GM18526 (cell line): Measurements from ENCODE around the gene AOX1.

ENCODE experiments used
- POLR2A ChIP-seq: IDR thresholded peaks from 3 replicates; pipeline ENCODE4 v1.6.1; 2011; ENCODE audit not compliant: insufficient read length; ENCODE audit errors: extremely low read depth

The AOX1 gene

DNA sequence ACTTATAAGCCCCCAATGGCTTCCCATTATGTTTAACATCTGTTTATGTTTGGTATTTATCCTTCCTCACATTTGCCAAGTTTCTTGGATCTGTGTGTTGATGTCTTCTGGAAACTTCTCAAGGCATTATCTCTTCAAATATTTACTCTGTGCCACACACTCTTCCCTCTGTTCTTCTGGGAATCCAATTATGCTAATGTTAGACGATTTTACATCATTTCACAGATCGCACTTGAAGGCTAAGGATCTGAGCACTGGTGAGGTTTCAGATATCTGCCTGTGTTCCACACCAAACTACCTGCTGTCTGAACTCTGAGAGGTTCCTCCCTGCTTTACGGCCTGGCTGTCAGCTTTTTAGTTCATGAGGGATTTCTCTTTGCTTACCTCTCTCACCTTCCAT, 10.1 kb downstream of the AOX1 start:
- no peak for TF ChIP-seq POLR2A

DNA sequence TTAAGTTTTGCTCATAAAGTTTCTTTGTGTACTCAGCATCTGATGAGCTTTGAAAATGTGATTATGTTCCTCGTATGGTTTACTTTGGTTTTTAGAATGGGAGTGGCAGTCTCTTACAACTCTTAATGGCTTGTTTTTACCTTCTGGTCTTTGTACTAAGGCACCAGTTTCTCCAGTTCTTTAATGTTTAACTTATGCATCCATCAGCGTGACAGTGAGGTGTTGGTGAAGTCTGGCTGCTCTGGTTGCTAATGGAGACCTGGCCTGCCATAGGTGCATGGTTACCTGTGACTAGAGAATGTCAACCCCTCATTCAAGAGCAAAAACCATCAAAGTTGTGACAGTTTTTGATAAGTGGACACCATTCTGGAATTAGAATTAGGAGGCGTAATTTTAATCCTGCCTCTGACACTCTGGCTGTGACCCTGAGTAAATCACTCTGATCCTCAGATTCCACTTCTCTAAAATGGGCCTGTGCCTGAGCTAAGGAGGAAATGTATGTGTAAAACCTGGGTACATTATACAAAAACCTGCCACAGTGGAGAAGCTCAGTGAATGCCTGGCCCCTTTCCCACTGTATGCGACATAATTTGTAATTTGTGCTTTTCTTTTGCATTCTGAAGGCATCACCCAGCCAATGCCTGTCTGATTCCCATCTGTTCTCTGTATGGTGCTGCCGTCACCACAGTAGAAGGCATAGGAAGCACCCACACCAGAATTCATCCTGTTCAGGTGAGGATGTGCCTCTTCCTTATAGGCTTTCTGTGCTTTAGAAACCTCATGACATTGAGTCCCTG, 11.2 kb downstream of the AOX1 start:
- TF ChIP-seq POLR2A = no peak

DNA sequence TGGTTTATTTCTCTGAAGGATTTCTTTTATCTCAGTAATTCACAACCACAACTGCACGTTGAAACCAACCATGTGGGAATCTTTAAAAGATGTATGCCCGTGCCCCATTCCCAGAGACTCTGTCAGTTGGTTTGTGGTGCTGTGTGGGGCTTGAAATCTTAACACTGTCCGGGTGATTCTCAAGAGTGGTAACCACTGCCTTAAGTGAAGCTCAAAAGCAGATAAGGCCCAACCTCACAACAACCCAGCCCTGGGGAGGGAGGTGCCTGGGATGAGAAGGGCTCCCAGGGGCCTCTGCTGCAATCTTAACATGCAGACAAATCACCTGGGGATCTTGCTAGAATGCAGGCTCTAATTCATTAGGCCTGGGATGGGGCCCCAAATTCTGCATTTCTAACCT, 13.4 kb downstream of the AOX1 start:
- no peak for TF ChIP-seq POLR2A

DNA sequence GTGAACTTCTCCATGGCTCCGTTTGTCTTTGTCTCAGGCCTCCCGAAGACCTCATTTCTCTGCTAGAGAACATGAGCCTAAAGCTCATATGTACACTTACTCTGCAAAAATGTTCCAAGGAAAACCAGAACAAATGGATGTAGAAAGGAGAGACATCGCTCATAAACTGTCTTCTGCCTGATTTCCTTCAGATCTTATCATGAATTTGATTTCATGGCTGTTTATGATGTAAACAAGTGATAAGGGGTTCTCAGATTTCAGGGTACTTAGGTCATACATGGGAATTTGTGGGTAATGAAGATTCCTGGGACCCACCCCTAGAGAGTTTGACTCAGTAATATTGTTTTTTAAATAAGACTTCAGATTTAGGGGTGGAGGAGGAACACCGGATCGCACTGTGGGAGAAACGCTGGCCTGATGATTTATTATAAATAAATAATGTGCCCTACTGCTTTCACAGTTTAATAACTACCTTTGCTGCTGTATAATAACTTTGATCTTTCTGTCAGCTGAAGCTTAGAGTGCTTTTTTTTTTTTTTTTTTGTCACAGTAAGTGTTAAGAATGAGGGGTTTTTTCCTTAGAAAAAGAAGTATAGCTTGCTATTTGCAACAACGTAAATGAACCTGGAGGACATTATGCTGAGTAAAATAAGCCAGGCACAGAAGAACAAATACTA, 14.9 kb downstream of the AOX1 start:
- no peak for TF ChIP-seq POLR2A

DNA sequence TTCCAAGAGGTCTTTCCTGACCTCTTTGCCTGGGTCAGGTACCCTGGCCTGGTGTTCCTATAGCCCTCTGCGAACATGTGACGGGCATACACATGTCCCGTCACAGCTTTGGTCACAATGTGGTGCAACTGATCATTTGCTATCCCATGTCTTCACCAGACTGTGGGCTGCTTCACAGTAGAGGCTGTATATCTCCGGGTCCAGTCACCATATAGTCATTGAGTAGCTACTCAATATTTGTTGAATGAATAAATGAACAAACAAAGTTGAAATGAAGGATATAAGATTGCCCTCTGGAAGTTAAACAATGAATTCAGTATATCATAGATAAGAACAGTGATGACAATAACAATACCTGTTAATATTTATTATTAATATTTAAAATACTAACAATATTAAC, 16.8 kb downstream of the AOX1 start:
- no peak for TF ChIP-seq POLR2A

DNA sequence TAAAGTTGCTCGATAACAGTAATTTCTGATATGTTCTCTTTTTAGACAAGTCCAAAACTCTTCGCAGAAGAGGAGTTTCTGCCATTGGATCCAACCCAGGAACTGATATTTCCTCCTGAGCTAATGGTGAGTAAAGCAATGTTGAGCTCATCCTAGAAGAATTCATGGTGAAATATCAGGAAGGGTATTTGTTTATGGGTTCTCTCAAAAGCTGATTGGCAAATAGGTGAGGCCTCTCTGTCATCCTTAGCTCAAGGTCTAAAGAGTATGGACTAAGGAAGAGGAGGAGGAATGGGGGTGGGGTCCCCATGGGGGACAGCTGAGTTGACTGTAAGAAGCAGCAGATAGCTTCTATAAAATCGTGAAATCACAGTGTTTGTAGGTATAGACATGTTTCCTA, 18.2 kb downstream of the AOX1 start:
- TF ChIP-seq POLR2A = no peak

DNA sequence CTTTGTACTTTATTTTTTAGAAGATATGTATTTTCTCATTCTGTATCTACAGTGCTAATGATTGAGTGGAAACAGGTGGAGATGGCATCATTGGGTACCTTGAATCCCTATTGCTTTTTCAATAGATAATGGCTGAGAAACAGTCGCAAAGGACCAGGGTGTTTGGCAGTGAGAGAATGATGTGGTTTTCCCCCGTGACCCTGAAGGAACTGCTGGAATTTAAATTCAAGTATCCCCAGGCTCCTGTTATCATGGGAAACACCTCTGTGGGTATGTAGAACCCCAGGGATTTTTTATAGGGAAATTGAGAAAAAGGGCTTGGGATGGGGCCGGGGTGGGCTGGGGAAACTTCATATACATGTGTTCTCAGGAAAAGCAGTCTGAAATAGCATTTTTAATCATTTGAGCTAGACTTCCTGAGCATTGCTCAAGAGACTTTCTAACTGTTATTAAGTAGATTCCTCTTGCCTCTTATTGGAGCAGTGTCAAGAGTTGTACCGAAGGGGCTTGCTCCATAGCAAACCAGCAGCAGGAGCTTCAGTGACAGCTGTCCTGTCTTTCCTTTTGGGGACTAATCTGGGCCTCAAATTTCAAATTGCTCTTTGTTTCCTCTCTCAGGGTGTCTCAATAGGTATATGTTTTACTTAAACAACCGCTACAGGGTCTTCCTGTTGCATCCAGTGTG, 18.9 kb downstream of the AOX1 start:
- no peak for TF ChIP-seq POLR2A

DNA sequence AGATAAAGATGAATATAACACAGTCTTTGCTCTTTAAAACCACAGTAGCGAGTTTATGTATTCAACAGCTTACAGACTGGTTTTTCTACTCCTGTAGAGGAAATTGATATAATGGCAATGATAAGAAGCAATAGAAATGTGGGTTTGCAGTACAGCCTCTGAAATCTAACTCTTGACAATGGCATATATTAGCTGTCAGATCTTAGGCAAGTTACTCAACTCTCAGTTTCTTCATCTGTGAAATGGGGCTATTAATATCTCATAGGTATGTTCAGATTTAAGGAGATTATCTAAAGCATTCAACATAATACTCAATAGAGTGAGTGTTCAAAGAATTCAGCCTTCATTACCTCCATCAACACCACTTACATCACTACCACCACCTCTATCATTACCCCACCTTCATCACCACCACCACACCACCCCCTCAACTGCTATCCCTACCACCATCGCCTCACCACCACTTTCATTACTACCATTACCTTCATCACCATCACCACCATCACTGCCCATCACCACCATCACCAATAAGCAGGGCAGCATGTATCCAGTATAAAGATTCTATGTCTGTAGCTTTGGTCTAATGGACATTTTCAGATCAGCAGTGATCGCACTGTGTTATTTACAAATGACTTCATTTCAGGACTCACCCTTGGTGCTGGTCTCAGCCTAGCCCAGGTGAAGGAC, 22.7 kb downstream of the AOX1 start:
- TF ChIP-seq POLR2A = no peak

DNA sequence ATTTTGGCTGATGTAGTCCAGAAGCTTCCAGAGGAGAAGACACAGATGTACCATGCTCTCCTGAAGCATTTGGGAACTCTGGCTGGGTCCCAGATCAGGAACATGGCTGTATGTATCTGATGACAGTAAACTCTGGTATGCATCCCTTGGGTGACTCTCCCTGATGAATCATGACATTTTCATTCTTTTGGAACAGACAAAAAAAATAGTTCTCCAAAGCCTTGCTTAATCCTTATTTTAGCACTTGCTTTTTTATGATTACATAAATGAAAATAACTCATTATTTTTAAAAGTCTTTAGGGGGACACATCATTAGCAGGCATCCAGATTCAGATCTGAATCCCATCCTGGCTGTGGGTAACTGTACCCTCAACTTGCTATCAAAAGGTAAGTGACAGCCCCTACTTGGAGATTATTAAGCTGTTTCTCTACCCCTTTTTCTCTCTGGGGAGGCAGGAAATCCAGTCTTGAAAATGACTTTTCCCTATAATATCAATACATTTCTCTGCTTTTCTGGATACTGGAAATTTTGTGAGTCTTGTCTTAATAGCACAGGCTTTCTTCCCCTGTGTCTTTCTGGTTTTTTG, 23.3 kb downstream of the AOX1 start:
- no peak for TF ChIP-seq POLR2A

DNA sequence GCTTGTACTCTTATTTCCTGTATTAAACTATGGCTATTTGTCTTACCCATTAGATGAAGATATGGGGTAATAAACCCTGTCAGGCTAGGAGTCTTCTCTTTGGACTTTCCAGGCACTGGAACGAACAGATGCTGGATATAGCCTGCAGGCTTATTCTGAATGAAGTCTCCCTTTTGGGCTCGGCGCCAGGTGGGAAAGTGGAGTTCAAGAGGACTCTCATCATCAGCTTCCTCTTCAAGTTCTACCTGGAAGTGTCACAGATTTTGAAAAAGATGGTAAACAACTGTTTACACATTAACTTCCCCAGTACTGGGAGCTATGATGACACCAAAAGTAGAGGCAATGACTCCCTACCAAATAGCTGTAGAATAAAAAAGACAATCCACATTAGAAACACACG, 27.9 kb downstream of the AOX1 start:
- no peak for TF ChIP-seq POLR2A

DNA sequence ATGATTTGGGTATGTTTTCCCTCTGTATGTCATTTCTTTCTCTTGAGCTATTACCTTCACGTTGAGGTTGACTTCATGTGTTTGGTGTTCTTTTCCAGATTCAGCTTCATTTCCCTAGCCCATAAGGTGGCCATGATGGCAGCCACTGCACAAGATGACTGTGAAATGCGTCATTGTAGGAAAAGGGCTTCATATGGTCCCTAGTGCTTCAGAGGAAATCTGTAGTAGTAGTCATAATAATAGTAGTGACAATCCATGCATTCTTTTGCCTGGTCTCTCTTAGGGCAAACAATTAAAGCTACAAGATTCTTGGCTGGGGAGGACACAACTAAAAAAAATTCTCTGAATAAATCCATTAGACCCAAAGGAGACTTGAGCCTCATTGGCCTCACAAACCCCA, 28.4 kb downstream of the AOX1 start:
- no peak for TF ChIP-seq POLR2A

DNA sequence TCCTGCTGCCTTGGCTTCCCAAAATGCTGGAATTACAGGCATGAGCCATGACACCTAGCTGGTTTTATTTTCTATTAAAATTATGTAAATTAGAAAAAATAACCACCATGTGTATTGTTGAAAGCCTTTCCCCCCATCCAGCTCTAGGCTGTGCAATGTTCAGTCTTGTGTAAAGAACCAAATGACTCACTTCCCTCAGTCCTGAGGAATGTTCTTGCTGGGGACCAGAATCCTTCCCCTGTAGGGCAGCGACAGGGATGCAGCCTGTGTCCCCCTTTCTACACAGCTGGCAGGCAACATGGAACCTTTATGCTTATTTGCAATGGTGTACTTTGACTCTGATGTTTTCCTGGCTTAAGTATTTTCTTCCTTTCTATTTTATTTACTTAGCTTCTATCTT, 29.4 kb downstream of the AOX1 start:
- no peak for TF ChIP-seq POLR2A

DNA sequence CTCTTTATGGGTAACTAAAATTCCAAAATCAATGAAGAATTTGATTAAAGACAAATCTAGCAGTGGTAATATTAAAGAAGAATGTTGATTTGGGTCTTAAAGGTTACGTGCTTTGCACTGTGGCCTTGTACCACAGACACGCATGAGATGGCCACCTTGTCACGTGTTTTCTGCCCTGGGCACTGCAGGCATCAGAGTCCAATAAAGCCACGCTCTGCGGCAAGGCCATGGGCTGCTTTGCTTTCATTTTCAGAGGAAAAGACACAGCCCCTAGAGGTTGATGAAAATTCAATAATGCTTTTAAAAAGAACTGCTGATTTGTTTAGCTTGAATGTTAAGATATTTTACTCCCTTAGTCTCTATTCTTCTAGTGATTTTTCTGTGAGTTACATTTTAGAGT, 30.4 kb downstream of the AOX1 start:
- no peak for TF ChIP-seq POLR2A

DNA sequence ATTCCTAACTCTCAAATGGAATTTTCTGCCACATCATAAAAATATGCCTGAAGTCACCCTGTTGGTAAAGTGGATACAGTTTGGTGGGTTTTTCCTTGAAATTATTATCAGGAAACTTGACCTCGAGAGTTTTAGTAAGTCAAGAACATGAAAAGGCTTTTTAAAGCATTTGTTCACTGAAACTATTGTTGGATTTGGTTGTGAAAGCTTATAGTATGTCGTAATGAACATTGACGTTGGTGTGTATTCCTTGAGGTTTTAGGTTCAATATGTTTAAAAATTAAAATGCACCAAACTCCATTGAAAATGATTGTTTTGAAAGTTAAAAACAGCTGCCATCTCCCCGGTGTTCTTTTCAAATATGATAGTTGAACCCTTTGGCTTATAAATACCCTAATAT, 30.8 kb downstream of the AOX1 start:
- TF ChIP-seq POLR2A = no peak

DNA sequence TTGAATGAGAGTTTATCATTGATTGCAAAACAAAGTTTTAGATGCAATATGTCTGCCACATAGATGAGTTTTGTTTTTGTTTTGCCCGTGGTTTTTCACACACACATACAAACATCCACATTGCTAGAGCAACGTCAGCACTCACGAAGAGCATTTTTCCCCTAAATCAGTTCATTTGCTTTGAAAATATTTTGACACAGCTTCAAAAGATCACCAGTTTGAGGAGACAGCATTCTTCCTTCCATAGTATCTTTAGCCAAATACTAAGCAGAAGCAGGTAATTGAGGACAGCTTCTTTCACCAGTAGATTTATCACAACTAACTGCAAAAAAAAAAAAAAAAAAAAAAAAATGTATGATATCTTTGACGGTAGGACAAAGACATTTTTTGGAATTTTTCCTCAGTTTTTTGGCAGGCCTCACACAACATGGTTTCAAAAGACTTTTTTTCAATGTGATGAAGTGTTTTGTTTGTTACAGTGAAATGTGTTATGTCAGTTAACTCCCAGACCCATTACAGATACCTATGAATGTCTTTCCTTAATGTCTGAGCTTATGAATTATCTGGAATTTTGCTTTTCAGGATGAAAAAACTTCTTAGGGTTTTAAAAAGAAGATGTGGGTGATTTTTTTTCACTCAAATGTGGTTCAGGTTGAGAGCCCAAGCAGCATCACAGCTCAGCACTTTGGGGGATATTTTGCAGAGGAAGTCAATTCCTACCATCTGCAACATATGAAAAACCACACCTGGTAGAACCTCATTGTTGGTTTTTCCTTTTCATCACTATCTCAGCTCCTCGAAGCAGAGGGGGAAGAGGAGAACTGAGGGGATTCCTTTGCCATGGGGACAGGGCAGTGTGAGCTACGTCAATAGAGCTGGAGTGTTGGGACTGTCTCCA, 31.6 kb downstream of the AOX1 start:
- no peak for TF ChIP-seq POLR2A

DNA sequence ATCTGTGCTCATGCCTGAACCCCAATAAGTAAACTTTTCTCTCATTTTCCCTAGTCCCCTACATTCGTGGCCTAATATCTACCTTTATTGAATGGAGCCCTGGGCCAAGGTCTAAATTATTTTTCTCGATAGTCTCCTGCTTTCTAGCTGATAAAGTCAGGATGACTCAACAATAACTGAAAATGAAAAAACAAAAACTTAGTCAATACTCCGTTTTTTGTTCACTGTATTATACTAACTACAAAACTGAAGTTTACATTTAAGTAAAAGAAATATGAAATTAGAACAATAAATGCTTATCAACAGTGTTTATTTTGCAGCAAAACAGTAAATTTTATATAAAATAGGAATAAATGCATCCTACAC, 32.2 kb downstream of the AOX1 start:
- no peak for TF ChIP-seq POLR2A
